ENCODE results near the gene MT1E.
"Not testable (repeated sequence)": the region's sequence is repeated elsewhere in the genome, so short reads cannot be mapped to it uniquely, and the experiment has no call there.

Gene MT1E

DNA sequence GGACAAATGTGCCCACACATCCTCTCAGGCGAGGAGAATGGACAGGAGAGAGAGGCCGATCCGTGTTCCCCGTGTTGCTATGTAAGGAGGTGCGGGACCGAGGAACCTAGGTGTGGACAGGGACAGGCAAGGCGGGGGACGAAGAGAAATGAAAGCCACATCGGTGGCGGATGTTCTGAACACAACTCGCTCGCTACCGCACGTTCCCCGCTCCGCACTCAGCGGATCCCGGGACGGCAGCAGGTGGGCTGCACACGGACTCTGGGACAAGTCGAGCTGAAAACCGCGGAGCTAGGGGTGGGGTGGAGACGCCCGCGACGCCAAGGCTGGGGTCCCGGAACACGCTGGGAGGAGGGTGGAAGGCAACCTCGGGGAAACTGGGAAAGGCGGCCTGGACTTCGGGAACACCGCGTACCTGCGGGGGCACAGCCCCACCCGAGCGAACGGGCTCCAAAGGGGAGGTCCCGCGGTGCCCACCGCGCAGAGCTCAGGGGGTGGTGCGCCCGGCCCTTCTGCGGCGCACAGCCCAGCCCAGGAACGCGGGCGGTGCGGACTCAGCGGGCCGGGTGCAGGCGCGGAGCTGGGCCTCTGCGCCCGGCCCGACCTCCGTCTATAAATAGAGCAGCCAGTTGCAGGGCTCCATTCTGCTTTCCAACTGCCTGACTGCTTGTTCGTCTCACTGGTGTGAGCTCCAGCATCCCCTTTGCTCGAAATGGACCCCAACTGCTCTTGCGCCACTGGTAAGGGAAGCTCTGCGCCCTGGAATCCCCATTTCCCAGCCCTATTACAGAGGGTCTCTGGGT is at the start of gene MT1E:
TSS of gene MT1E (plus strand) at position 642 of the 803 bp plus-strand sequence. CDS start at position 713, 71 bp downstream.
- DNase-seq (ENCODE audit: low read depth): no peak

DNA sequence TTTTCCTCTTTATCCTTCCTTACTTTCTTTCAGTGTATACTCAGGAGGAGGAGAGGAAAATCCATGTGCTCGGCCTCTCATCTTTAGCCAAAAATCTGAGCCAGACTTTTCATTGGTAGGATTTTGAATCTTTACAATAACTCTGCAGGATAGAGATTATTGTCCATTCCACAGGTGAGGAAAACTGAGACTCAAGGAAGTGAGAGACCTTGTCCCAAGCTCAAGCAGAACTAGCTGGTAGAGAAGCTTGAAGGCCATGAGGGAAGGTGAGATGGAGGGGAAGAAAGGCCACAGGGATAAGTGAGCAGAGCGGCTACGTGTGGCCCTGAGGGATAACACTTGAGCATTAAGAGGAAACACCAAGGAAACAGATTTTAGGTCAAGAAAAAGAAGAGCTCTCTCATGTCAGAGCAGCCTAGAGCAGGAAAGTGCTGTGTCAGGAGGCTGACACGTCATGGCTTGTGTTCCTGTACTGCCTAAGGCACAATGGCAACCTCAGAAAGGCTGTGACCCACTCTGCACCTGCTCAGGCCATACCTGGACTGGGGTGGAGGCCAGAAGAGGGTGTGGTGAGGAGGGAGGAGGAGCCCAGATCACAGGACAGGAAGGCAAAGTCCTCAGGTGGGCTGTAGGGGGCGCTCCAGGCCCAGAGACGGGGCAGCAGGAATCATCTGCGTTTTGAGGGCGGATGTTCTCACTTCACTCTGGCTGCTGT is 48.8 kb upstream of the MT1E start:
- DNase-seq (ENCODE audit: low read depth): peak; percentile 20

DNA sequence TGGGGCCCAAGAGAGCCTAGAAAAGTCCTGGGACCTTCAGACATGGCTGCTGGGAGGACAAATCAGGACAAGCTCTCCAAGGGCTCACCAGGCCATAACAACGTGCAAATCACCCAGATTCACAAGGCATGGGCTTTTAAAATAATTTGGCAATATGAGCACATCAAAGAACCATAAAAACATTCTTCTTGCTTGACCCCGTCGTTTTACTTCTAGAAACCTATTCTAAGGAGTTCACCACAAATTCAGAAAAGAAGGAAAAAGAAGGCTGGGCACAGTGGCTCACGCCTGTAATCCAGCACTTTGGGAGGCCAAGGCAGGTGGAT is 48.3 kb upstream of the MT1E start:
- no peak for DNase-seq (ENCODE audit: low read depth)

DNA sequence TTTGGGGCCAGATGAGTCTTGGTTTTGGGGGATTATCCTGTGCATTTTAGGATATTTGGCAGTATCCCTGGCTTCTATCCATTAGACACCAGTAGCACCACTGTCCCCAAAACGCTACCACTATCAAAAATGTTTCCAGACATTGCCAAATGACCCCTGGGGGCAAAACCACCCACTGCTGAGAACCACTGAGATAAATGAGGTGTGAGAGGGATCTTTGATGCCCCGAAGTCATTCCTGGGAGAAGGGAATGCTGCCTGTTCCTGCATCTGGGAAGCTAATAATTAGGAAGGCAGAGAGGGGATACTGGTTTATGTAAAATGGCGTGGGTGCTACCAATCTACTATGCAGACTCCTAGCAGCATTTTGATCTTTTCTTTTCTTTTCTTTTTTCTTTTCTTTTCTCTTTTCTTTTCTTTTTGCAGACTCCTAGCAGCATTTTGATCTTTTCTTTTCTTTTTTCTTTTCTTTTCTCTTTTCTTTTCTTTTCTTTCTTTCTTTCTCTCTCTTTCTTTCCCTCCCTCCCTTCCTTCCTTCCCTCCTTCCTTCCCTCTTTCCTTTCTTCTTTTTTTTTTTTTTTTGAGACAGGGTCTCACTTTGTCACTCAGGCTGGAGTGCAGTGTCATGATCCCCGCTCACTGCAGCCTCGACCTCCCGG is 45.1 kb upstream of the MT1E start:
- no peak for DNase-seq (ENCODE audit: low read depth)

DNA sequence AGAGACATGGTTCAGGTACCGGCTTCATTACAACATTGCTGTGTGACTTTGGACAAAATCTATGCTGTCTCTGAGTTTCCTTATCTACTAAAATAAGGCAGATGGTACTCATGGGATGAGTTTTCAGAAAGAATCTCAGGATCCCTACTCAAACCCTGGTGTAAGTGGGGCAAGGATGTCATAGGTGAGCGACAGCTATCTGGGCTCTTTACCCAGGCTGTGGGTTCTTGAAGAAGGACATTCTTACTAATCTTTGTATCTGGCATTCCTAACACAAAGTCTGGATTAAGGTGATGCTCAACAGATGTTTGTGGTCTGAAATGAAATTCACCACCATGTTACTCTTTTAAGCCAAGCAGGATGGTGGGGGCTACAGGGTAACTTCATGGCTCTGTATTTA is 42.7 kb upstream of the MT1E start:
- DNase-seq (ENCODE audit: low read depth): not testable (repeated sequence)

DNA sequence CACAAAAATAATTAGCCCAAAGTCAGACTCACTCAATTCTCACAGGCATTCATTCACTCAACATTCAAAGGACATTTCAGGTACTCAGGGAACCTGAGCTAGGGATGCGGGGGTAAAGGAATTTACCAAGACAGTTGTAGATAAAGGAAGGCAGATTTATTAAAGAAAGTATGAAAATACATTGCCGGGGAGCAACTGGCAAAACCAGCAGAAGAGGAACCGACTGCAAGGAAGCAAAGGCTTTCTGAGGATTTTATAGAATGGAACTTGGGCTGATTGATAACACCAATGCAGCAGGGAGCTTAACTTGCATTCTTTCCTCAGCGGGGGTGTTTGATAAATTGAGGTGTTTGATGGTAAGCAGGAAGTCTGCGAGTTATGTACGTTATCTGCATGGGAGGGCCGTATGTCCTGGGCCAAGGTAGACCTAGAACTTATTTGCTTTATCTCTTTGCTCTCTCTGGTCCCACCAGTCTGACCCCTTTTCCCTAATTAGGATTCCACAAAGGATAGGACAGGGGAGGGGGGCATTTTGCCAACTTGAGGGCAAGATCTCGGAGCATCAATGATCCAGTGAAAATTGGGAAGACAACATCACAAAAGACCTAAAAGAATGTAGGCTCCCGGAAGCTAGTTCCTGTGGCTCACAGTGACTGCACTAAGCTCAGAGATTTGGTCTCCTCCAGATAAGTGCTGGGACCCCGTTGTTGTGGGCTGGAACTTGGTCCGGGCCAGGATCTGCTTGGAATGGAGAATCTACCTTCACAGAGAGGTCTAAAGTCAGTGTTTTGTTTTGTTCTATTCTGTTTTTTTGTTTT is 42.0 kb upstream of the MT1E start:
- no peak for DNase-seq (ENCODE audit: low read depth)

DNA sequence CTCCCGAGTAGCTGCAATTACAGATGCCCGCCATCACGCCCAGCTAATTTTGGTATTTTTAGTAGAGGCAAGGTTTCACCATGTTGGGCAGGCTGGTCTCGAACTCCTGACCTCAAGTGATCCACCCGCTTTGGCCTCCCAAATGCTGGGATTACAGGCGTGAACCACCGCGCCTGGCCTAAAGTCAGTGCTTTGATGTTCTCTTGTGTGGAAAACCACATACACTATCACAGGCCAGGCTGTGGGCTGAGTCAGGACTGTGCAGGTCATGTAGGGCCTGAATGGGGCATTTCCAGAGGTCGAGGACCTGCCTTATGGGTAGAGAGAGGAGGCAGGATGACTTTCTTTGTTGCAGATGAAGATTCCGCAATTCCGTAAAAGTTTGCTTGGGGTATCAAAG is 41.3 kb upstream of the MT1E start:
- DNase-seq (ENCODE audit: low read depth): no peak

DNA sequence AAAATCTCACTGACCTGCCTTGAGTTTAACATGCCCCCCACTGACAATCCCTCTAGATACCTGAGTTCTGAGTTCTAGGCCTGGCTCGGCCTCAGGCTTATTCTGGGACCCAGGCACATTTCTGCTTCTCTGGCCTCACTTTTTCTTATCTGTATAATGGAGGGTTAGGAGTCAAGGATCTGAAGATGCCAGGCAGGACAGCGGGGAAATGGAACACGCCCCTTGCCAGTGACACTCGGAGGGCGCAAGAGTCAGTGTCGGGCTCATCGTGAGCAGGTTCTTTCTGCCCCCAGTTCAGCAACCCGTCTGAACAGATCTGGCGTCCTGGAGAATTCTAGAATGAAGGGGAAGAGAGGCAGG is 36.8 kb upstream of the MT1E start:
- no peak for DNase-seq (ENCODE audit: low read depth)

DNA sequence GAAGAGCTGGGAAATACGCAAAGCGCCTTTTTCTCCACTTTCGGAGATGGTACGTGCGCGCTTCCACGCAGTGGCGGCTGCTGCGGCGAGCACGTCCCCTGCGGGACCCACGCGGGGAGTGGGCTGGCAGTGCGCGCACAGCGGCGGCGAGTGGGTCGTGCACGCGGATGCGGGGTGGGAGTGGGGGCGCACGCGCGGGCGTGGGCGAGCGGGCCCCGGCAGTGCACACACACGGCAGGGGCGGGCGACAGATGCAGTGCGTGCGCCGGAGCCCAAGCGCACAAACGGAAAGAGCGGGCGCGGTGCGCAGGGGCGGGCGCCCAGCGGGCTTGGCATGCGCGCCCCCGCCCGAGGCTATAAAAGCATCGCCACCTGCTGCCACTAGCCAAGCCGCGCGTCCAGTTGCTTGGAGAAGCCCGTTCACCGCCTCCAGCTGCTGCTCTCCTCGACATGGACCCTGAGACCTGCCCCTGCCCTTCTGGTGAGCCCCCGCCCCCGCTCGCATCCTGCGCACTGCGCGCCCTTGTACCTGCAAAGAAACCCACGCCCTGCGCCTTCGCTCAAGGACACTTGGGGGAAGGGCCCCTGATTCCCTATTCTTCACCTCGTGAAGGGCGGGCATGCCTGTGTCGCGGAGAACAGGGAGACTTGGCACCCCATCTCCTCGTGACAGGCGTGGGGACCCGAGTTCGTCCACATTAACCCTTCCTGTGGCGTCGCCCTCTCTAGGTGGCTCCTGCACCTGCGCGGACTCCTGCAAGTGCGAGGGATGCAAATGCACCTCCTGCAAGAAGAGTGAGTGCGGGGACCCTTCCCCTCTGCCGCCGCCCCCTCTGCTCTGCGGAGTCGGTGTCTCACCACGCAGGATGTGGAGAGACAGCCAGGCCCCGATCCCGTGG is 36.2 kb upstream of the MT1E start, which contains the start of gene MT3:
TSS of gene MT3 (plus strand) at position 388 of the 899 bp plus-strand sequence. CDS start at position 451, 63 bp downstream.
- DNase-seq (ENCODE audit: low read depth): no peak

DNA sequence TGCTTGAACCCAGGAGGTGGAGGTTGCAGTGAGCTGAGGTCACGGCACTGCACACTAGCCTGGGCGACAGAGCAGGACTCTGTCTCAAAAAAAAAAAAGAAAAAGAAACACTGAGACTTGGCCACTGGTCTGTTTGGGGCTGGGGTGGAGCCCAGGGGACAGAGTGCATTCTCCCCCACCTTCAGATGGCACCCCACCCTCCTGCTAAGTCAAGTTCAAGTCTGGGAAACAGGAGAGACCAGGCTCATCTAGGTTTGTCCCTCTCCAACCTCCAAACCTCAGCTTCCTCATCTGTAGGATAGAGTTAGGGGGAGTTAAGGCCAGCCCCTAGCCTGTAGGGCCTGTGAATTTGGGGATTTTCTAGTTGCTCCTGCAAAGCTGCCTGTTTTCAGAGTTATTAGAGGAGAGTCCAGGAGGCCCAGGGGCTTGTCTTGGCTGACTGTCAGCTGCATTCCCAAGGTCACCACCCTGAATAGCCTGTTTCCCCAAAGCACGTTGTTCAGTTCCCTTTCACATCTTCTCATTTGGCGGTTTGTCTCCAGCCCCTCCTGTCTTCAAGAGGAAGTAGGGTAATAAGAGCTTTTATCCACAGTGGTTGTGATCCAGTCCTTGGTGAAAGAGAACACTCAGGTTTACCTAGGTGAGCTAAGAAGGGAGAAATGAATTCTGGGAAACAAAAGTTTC is 34.1 kb upstream of the MT1E start:
- DNase-seq (ENCODE audit: low read depth): no peak

DNA sequence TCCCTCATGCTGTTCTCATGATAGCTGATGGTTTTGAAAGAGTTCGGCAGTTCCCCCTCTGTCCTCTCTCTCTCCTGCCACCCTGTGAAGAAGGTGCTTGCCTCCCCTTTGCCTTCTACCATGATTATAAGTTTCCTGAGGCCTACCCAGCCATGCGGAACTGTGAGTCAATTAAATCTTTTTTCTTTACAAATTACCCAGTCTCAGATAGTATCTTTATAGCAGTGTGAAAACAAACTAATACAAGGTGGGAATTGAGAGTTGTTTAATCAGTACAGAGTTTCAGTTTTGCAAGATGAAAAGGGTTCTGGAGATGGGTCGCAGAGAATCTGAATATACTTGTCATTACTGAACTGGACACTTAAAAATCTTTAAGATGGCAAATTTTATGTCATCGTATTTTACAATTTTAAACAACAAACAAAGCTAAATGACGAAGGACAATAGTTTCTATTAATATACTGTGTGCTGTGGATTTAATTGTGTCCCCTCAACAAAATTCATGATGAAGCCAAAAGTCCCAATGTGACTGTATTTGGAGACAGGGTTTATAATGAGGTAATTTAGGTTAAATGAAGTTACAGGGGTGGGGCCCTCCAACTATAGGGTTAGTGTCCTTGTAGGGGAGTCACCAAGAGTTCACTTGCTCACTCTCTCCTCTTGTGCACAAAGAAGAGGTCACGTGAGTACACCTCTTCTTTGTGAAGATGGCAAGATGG is 31.8 kb upstream of the MT1E start:
- no peak for DNase-seq (ENCODE audit: low read depth)

DNA sequence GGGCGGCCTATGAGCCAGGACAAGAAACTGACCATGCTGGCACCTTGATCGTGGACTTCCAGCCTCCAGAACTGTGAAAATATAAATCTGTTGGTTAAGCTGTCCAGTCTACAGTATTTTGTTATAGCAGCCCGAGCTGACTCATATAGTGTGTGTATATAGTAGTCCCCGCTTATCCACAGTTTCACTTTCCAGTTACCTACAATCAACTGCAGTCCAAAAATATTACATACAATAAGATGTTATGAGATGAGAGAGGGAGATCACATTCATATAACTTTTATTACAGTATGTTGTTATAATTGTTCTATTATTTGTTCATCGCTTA is 31.3 kb upstream of the MT1E start:
- no peak for DNase-seq (ENCODE audit: low read depth)

DNA sequence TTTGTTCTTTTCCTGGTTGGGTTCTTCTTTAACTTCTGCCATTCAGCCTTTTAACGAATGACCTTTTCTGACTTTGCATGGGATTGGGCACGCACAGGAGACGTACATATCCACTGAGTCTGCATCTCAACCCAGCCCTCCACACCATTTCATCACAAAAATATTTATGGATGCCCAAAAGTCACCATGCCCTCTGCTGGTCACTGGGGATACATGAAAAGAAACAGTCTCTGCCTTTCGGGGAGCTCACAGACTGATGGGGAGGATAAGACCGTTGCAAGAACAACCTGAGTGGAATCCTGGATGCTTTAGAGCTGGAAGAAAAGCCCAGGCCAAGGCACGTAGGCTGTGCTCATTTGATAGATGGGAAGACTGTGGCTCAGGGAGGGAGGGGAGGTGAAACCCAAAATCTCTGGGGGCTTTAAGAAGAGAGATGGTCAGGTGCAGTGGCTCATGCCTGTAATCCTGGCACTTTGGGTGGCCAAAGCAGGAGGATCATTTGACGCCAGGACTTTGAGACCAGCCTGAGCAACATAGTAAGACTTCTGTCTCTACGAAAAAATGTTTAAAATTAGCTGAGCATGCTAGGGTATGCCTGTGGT is 25.1 kb upstream of the MT1E start:
- peak; percentile 47 for DNase-seq (ENCODE audit: low read depth)

DNA sequence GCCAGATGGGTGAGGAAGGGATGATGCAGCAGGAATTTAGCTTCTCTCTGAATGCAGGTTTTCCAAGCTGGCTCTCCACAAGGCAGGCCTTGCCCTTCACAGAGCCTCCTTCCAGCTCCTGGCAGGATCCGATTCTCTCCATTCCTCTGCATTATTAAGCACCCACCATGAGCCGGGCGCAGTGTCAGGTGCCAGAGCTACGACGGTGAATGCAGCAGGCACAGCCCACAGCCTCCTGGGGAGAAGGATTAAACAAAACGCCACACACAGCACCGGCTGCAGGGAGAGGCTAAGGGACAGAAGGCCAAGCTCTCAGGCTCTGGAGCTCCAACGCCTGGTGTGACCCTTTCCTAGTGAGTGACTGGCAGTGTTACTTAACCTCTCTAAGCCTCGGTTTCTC is 24.3 kb upstream of the MT1E start:
- no peak for DNase-seq (ENCODE audit: low read depth)

DNA sequence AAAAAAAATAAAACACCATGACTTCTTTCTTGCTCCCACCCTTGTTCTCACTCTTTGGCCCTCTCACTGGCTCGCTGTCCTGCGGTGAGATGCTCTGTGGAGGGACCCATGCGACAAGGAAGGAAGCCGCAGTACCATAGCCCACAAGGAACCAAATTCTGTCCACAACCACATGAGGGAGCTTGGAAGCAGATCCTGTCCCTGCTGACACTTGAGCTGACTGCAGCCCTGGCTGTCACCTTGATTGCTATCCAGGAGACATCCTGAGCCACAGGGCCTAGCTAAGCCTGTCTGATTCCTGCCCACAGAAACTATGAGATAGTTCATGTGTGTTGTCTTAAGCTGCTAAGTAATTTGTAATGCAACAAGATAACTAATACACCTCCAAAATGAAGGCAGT is 22.0 kb upstream of the MT1E start:
- no peak for DNase-seq (ENCODE audit: low read depth)

DNA sequence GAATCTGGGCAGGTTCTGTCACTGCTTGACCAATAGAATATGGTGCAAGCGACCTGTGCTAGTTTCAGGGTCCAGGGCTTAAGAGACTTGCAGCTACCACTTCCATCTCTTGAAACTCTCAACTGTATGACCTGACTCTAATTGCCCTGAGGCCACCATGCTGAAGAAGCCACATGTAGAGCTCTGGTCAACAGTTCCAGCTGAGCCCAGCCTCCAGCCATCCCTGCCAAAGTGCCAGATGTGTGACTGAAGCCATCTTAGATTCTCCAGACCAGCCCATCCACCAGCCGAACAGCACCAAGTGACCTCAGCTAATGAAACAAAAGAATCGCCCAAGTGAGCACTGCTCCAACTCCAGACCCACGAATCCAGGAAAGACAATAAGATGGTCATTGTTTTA is 20.6 kb upstream of the MT1E start:
- DNase-seq (ENCODE audit: low read depth): no peak

DNA sequence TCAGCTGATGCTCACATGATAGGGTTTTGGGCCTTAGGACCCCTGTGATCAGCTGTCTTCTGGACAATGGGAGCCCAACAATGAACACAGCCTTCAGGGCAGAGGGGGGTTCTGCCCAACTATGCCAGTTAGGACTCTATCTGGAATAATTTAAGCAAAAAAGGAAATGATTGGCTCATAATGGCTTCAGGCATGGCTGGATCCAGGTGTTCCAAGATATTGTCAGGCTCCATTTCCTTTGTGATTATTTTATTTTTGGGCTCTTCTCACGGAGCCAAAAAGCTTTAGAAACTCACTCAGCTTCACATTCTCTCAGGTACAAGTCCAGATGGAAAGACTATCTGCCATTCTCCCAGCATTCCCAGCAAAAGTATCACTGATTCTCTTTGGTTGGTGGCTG is 20.1 kb upstream of the MT1E start:
- DNase-seq (ENCODE audit: low read depth): no peak

DNA sequence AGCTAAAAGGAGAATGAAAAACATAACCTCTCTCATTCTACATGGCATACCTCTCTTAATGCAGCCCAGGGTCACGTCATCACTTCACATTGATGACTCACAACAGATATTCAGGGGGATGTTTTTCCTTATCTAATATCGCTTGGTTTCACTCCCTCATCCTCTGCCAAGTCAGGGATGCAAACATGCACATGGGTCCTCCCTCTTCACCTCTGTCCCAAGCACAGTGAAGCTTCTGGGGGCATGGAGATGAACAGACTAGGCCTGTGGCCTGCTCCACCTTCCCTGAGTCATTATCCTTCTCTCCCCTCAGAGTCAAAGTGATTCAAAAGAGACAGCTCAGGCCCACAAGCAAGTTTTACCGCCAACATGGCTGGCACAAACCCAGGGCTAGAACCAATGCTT is 19.5 kb upstream of the MT1E start:
- DNase-seq (ENCODE audit: low read depth): peak; percentile 81

DNA sequence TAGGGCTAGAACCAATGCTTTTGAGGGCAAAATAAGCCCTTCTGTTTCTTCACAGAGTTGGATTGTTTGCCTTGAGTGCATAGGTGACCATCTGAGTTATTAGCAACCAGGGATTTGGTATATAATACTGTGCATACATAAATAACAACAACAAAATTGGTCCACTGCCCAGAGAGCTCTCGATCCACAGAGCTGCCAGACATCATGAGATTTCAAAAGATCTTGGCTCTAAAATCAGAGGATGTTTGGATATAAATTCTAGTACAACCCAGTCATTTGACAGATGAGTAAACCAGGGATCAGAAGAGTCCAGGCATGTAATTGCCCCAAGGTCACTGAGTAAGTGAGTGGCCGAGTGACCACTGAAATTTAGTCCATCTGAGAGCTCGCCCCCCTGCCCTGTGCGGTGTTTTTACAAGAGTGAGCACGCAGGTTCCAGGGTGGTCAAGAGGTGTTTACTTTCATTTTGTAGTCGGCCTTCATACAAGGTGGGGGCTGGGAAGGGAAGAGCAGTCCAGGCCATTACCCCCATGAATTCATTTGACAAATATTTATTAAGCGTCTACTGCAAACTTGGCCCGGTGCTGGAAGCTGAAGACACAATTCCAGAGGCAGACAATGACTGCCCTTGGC is 19.0 kb upstream of the MT1E start:
- DNase-seq (ENCODE audit: low read depth): peak; percentile 85

All from stromal cell of bone marrow (primary cell).